Measurements from ENCODE around the gene SPAG16. TPM values are rescaled to one million over a fixed set of nuclear protein-coding genes. Genes with fewer than 3 reads are reported as not detected.

The SPAG16 gene
- total and polyA plus RNA-seq, 2 donors (not counting 1 experiment from before 2014, with no cell fraction given) = 3.4 to 8.6 TPM

DNA sequence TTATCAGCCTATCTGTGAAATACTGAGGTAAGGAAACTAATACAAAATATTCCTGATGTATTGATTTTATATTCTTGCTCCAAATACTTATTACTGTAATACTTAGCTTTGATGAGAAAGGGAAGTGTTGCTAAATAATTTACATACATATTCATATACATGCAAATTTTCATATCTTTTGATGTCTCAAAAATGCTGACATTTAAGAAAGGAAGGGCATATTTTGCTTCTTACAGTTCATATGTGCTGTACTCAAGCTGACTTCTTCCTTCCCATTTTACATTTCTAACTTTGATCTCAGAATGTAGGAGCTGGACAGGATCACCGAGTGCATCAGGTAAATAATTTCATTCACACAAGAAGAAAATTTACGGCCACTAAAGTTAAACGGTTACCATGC lies 727.4 kb downstream of the SPAG16 start:
- no peak for TF ChIP-seq EZH2 (IDR thresholded peaks at IDR 0.05; ENCODE audit: borderline replicate concordance, insufficient read depth, low read depth, low read length, poor library complexity, severe bottlenecking)
- TF ChIP-seq, protein P1, sequence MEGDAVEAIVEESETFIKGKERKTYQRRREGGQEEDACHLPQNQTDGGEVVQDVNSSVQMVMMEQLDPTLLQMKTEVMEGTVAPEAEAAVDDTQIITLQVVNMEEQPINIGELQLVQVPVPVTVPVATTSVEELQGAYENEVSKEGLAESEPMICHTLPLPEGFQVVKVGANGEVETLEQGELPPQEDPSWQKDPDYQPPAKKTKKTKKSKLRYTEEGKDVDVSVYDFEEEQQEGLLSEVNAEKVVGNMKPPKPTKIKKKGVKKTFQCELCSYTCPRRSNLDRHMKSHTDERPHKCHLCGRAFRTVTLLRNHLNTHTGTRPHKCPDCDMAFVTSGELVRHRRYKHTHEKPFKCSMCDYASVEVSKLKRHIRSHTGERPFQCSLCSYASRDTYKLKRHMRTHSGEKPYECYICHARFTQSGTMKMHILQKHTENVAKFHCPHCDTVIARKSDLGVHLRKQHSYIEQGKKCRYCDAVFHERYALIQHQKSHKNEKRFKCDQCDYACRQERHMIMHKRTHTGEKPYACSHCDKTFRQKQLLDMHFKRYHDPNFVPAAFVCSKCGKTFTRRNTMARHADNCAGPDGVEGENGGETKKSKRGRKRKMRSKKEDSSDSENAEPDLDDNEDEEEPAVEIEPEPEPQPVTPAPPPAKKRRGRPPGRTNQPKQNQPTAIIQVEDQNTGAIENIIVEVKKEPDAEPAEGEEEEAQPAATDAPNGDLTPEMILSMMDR (IDR thresholded peaks at IDR 0.05) = no peak
- H3K4me2 ChIP-seq (replicated peaks; ENCODE audit: low read depth, low read length, poor library complexity, severe bottlenecking) = no peak overlapping the region
- H3K36me3 ChIP-seq (replicated peaks in 1 of 2; ENCODE audit: control extremely low read depth in 1 of 2, control insufficient read depth in 1 of 2, extremely low read depth in 1 of 2, insufficient read depth in 2 of 2, low read length in 1 of 2) = no peaks in the 10 kb centered on the region
- no peak overlapping the region for H3K27ac ChIP-seq (ENCODE audit: low read length in 2 of 2)
- no peaks in the 10 kb centered on the region for H4K20me1 ChIP-seq (ENCODE audit: control insufficient read depth, insufficient read depth, low read length, poor library complexity, severe bottlenecking)
- no peak overlapping the region for H2AFZ ChIP-seq (ENCODE audit: insufficient read depth, low read depth, low read length, poor library complexity, severe bottlenecking)
- DNase-seq = no peak
- intact Hi-C loops (cut with micrococcal nuclease) = no loop called here
- H3K27me3 ChIP-seq (replicated peaks in 1 of 4; ENCODE audit: control extremely low read depth in 1 of 4, control insufficient read depth in 3 of 4, insufficient read depth in 4 of 4, low read length in 3 of 4) = no peaks in the 10 kb centered on the region
- Mint-ChIP-seq H3K4me1 (no peaks in the 10 kb centered on the region), H3K27ac (no peak overlapping the region), H3K9me3 (ENCODE audit: insufficient read depth) (no peaks in the 10 kb centered on the region), H3K27me3 (no peaks in the 10 kb centered on the region), H3K4me3 (no peak overlapping the region)
- H3K79me2 ChIP-seq (ENCODE audit: control insufficient read depth, insufficient read depth, low read length) = no peaks in the 10 kb centered on the region
- H3K4me3 ChIP-seq (ENCODE audit: control extremely low read depth in 1 of 5, extremely low read depth in 1 of 5, insufficient read depth in 1 of 5, low read depth in 2 of 5, low read length in 4 of 5) = no peak overlapping the region
- H3K9ac ChIP-seq (ENCODE audit: low read length) = no peak overlapping the region
- 80% methylated on average over 1 of the region's 3 CpGs for WGBS (ENCODE audit: insufficient coverage)
- H3K4me1 ChIP-seq (ENCODE audit: control insufficient read depth in 2 of 2, insufficient read depth in 2 of 2, low read length in 2 of 2) = no peaks in the 10 kb centered on the region
- ATAC-seq (ENCODE audit: low read depth) = no peak
- no peaks in the 10 kb centered on the region for H3K9me3 ChIP-seq (ENCODE audit: control extremely low read depth in 1 of 3, control insufficient read depth in 2 of 3, insufficient read depth in 1 of 3, low read length in 2 of 3)
- ChIA-PET POLR2A (no interaction called here), CTCF (no interaction called here)

DNA sequence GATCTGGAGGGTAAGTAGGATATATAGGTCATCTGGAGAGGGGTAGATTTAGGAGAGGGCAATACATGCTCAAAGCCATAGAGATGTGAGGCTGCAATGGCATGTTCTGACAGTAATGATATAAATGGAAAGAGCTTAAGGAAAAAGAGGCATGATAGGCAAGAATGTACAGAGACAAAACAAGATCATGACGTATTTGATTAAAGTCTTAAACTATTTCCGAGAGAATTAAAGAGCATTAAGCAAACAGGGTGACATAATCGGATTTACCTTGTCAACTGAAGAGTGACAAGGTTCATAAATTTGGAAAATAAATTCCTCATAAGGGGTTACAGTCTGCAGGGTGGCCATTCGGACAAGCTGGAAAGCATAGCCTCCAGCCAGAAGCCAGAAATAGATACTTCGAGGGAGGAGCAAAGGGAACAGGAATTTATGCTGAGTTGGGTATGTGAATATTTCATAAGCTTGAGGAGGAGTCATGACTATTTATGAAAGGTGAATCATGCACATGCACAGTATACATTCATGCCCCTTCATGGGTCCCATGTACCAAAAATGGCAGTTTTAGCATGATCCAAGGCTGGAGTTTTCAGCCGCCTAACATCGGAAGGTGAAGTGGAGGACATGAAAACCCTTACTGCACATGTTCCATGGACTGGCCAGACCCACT lies 730.4 kb downstream of the SPAG16 start:
- no peaks in the 10 kb centered on the region for H3K4me1 Mint-ChIP-seq
- TF ChIP-seq, protein P1 (IDR thresholded peaks at IDR 0.05) = no peak
- TF ChIP-seq EZH2 (IDR thresholded peaks at IDR 0.05; ENCODE audit: borderline replicate concordance, insufficient read depth, low read depth, low read length, poor library complexity, severe bottlenecking) = no peak
- CTCF ChIA-PET = no interaction called here

More for the DNA sequence above, 730.4 kb downstream of the SPAG16 start:
- H4K20me1 ChIP-seq (ENCODE audit: control insufficient read depth, insufficient read depth, low read length, poor library complexity, severe bottlenecking) = no peaks in the 10 kb centered on the region
- intact Hi-C loops (cut with micrococcal nuclease) = no loop called here
- H3K27me3 ChIP-seq (replicated peaks in 1 of 4; ENCODE audit: control extremely low read depth in 1 of 4, control insufficient read depth in 3 of 4, insufficient read depth in 4 of 4, low read length in 3 of 4) = no peaks in the 10 kb centered on the region
- H3K27ac ChIP-seq (ENCODE audit: low read length in 2 of 2) = no peak overlapping the region
- H3K4me3 Mint-ChIP-seq = no peak overlapping the region
- no peak for DNase-seq
- no peaks in the 10 kb centered on the region for H3K36me3 ChIP-seq (replicated peaks in 1 of 2; ENCODE audit: control extremely low read depth in 1 of 2, control insufficient read depth in 1 of 2, extremely low read depth in 1 of 2, insufficient read depth in 2 of 2, low read length in 1 of 2)
- no peaks in the 10 kb centered on the region for H3K4me1 ChIP-seq (ENCODE audit: control insufficient read depth in 2 of 2, insufficient read depth in 2 of 2, low read length in 2 of 2)
- WGBS (ENCODE audit: insufficient coverage) = 80% methylated on average over 2 of the region's 7 CpGs
- POLR2A ChIA-PET = no interaction called here
- H3K4me2 ChIP-seq (replicated peaks; ENCODE audit: low read depth, low read length, poor library complexity, severe bottlenecking) = no peak overlapping the region
- no peak for ATAC-seq (ENCODE audit: low read depth)
- no peak overlapping the region for H3K27ac Mint-ChIP-seq
- H2AFZ ChIP-seq (ENCODE audit: insufficient read depth, low read depth, low read length, poor library complexity, severe bottlenecking) = no peak overlapping the region
- H3K9ac ChIP-seq (ENCODE audit: low read length) = no peak overlapping the region
- no peak overlapping the region for H3K4me3 ChIP-seq (ENCODE audit: control extremely low read depth in 1 of 5, extremely low read depth in 1 of 5, insufficient read depth in 1 of 5, low read depth in 2 of 5, low read length in 4 of 5)
- no peaks in the 10 kb centered on the region for H3K27me3 Mint-ChIP-seq
- no peaks in the 10 kb centered on the region for H3K9me3 Mint-ChIP-seq (ENCODE audit: insufficient read depth)
- H3K9me3 ChIP-seq (ENCODE audit: control extremely low read depth in 1 of 3, control insufficient read depth in 2 of 3, insufficient read depth in 1 of 3, low read length in 2 of 3) = no peaks in the 10 kb centered on the region
- no peaks in the 10 kb centered on the region for H3K79me2 ChIP-seq (ENCODE audit: control insufficient read depth, insufficient read depth, low read length)

Measured in B cell (primary cell).